Stimulated activated CD8-positive, alpha-beta memory T cell treated with anti-CD3 and anti-CD28 coated beads, Interleukin-12 subunit alpha, Interleukin-12 subunit beta, amount 100 ng/mL, for 24 hours (primary cell): ENCODE results near the gene BUB1B.

Experiments
- DNase-seq: peaks from one replicate; pipeline ENCODE4 v3.0.0-alpha.2; 2020; ENCODE audit errors: extremely low read depth

Gene BUB1B

DNA sequence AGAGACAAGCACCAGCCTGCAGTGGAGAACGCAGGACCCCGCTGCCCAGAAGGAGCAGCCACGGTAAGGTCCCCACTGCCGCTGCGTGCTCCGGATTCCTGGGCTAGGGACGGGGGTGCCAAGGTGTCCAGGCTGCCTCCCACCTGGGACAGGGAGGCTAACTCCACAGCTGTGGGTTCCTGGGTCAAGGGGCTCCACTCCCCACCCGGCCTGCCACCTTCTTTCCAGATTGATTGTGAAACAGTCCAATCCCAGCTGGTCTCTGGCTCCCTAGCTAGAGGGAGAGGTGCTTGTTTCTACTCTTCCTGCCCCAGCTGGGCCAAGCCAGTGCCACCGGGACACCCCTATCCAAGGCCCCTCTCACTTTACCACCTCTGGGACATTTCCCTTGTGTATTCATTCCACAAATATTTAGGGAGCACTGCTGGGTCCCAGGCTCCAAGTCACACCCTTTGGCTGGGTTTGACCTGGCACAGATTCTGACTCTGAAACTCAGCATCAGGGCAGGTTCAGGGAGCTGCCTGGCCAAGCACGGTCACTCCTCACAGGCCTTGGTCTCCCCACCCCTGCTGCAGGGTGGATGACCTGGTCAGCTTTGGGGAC, 79.9 kb downstream of the BUB1B start:
- DNase-seq, result no peak

DNA sequence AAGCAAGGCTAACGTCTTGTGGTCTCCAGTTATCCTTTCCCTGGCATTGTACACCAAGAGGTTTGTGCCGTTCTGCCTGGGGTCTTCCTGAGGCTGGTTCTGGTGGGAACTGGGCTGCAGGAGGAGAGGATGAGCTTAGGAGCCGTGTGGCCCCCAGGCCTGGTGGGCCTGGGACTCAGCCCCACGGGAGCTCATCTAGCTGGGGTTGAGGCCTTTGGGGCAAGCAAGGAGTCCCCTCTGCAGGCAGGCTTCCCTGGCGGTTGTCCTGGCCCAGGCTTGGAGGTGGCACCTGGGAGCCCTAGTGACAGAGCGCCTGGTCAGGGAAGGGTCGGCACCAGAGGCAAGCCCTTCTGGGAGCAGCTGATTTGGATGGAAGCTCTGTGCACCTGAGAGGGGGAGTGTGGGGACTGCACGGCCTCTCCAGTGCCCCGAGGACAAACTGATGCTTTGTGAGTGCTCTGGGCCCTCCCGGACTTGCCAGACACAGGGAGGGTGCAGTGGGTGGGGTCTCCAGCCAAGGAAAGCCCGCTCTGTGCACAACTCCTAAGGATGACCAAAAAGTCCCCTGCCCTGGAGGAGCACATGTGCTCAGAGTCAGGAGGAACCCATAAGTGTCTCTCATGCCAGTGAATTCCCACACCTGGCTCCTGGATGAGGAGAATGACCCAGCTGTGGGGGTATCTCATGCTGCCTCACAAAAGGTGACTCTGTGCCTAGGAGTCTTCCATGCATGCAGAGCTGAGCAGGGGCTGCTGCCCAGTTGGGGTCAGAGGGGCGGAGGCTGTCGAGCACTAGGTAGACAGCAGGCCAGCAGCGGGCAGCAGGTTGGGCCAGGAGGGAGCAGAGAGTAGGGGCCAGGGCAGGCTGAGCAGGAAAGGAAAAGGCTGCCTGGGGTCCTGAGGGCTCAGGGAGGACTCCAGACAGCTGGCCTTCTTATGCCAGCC, 80.7 kb downstream of the BUB1B start:
- DNase-seq, result no peak

DNA sequence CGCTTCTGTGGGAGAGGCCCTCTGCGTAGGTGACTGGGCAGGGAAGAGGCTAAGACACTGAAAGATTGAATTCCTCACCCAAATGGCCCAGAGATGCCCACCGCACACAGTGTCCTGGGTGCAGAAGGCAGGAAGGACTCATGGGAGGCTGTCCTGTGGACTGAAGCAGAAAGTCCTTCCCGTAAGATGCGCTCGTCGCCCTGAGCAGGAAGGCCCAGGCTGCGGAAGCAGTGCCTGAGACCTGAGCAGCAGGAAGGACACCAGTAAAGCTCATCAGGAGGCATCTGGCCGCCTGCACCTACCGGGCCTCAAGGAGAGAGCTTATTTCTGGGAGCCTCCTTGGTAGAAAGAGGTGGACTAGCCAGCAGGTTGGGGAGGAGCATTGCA, 81.3 kb downstream of the BUB1B start:
- DNase-seq, result no peak

DNA sequence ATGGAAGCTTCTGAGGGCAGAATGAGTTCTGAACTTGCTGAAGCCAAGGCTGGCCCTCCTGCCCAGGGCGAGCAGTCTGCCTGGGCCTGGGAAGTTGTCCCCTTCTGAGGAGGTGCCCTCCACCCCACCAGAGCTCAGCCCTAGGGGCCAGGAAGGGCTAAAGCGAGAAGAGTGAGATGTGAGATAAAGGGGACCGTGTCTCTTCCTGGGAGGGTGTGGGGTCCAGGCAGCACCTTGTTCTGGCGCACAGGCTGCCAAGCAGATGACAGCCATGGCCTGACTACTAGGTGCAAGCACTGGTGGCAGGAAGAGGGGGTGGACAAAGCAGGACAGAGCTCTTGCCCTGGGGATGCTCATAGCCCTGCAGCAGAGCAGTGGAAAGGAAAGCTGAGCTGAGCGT, 81.7 kb downstream of the BUB1B start:
- no peak for DNase-seq

DNA sequence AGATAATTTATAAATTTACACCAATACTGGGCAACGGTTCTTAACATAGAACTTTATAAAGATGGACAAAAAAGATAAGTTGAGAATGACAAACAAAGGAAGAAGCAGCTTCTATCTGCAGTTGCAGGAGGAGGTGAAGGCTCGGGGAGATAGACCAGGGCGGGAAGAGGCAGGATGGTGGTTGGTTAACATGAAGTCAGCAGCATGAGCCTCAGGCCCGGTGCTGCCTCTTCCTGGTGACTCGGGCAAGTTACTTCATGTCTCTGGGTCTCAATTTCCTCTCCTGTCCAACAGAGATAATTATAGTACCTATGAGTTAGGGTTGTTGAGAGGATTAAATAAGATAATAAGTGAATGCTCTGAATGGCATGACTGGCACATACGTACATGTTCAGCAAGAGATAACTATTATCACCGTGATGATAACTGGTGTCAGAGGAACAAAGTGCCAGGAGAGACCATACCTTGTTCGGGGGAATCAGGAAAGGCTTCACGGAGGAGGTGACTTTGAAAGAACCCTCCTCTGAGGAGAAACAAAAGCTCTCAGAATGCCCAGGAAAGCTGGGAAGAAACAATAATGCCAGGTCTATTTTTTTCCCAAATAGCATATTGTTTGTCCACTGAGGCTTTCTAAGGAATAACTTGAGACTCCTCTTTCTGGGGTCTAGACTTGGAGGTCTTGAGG, 82.4 kb downstream of the BUB1B start:
- DNase-seq, result no peak

DNA sequence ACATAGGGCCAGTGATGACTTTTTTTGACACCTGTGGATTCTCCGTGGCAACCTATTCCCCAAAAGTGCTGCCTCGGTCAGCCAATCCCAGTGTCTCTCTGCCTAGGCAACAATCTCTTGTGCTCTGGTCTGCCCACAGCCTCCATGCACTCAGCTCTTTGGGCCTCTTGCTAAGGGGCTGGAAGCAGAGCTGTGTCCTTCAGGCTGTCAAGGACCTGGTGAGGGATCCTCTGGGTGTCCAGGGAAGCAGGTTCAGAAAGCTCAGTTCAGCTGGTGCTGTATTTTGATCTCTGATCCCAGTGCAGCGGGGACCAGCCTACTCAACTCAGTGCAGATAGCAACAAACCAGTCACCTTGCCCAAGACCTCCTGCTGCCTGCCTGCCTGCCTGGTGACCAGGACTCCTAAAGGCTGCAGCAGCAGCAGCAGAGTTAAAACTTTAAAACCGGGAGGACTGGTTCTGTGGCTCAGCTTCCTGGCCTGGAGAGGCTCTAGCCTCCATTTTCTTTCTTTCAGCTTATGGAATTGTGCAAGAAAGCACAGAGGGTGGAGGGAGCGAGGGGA, 84.2 kb downstream of the BUB1B start:
- DNase-seq, result no peak

DNA sequence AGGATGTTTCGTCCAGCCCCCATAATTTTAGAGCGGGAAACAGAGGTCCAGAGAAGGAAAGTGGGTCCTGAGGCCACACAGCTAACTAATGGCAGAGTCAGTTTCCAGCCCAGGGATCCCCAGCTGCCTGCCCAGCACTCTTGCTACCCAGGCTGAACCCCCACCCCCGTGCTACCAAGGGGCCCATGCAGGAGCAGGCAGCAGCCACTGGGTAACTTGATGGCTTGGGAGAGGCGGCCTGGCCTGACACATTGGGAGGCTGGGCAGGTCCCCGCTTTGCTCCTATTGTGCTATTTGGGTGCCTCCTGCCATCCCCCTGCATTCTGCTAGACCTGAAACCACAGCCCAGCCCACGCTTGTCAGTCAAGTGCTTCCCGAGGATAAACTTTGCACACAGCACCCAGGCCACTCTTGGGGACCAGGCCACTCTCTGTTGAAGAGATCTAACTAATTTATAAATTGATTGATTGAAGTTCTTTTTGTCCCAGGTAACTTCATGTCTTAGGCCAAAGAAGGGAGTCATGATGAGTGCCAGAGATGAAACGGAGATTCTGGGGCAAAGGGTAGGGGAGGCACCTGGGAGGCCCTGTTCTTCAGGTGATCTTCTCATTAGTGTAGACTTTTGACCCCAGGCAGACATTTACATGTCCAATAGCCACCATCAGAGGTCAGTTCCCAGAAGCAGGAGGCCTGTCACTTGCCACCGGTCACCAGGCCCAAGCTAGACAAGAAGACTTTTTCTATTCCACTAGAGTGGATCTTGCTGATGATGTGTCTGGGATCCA, 85.0 kb downstream of the BUB1B start:
- DNase-seq, result no peak

DNA sequence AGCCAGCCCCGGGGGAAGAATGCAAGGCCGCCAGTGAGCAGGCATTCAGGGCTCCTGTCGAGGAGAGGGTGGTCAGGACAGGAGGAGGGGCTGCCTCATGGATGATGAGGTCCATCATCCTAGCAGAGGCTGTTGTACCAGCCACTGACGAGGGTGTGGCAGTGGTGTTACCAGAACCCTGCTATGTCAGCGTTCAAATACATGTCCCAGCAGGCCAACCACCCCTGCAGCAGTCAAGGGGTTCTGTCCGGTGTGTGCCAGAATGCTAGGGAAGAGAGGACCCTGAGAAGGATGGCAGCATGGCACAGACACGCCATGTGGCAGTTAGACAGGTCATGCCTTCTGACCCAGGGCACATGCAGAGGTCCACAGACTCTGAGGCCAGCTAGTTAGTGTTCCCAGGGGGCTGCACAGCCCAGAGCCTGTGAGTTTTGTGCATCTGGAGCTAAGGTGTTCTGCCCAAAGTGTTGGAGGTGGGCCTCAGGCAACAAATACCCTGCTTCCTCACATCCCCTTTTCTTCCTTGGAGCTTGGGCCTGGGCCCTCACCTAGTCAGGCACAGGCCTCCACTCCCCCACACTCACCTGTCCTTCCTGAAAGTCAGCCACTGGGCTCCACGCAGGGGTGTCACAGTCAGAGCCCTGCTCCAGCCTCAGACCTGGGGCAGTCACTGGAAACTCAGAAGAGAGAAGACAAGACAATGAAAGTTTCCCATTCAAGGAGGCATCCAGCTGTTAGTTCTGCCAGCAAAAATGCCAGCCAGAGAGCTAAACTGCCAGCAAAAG, 85.8 kb downstream of the BUB1B start:
- DNase-seq, result no peak

DNA sequence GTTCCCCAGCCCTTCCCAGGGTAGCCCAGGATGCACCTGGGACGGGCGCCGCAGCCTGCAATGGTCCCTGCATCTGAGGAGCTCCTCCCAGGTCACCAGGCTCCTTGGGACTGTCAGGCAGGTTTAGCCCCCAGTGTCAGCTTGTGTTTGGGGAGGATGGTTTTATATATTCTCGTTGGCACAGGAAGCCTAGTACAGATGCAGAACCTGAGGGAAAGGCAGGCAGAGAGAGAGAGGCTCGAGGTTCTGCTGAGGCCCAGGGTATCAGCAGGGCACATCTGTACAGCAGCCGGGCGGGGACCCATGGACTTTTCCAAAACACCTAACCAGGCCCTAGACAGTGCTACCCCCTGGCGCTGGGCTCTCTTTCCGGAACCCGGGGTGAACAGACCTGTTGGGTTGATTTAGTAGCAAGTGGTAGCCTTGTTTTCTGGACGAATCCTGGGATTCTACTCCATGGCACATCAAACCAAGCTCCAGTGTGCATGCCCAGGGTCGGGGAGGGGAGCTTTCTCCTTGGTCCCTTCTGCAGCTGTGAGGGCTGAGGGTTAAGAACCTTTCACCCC, 86.6 kb downstream of the BUB1B start:
- no peak for DNase-seq

DNA sequence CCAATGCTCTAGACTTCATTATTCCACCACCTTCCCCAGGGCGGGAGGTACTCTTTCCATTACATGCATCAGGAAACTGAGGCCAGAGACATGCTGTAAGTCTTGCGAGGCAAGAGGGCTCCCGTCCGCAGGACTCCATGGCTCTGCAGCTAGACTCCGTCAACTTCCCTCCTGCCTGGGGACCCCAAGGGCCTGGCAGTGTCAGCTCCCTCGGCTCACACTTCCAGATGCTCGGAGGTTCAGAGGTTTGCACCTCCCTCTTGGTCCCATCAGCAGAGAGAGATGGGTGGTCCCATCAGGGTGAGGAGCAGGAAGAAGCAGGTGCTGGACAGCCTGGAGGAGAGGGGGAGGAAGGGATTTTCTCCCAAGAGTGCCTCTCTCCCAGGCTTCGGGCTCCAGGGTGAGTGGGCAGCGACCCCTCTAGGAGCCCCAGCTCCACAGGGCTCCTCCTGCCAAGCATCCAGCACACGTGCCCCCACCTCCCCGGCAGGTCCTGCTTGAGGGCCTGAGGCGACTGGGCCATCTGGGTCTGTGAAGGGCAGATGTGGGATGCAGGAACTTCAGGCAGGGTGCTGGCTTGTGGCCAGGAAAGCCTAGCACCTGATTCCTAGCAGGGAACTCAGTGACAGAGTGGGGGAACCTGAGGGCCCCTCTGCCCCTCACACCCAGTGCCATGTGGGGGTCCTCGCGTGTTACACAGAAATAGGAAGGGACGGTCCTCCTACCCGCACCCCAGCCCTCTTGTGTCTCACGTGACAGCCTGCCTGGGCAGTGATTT, 87.3 kb downstream of the BUB1B start:
- DNase-seq, result no peak

DNA sequence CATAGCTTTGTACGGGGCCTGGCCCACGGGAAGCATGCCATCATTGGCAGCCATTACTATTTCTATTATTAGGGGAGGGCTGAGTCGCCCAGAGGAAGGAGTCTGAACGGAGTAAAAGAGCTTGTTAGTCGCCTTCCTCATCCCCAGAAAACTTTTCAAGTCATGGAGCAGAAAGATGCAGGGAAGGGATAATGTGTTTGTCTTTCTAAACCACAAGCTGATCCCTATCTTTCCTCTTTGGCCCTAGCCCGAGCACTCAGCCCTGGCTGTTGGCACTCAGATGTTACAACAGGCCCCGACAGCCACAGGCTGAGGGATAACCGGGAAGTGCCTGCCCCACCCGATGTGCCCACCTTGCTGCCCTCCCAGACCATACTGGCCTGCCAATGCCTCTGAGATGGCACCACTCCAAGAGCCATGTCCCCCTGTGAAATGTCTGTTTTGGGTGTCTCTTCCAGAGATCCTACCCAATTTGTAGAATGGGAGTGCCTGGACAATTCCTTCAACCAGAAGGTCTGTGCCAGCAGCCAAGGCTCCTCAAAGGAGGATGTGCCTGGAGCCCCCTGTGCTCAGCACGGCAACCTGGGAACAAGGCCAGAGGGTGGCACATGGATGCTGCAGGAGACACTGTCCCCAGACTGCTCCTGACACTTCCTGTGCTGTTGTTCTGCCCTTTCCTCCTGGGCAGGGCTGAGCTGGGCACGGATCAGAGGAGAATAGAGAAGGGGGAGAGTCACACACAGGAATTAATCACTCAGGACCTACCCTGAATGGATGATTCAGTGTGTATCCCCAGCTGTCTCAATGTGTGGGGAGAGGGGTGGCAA, 88.8 kb downstream of the BUB1B start:
- DNase-seq, result no peak

DNA sequence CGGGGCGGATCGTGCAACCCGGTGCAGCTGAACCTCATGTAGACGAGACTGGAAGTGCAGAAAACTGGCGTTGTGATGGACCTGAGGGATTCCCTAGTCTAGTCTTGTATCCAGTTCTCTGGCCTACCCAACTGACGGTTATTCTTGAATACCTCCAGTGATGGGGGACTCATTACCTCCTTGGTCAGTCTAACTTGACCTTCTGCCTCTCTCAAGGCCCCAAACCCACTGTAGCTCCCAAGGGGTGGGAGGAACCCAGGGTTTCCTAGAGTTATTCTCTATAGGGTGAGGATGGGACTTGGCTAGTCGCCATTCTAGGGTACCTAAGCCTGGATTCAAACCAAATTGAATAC, 89.4 kb downstream of the BUB1B start:
- DNase-seq, result no peak

DNA sequence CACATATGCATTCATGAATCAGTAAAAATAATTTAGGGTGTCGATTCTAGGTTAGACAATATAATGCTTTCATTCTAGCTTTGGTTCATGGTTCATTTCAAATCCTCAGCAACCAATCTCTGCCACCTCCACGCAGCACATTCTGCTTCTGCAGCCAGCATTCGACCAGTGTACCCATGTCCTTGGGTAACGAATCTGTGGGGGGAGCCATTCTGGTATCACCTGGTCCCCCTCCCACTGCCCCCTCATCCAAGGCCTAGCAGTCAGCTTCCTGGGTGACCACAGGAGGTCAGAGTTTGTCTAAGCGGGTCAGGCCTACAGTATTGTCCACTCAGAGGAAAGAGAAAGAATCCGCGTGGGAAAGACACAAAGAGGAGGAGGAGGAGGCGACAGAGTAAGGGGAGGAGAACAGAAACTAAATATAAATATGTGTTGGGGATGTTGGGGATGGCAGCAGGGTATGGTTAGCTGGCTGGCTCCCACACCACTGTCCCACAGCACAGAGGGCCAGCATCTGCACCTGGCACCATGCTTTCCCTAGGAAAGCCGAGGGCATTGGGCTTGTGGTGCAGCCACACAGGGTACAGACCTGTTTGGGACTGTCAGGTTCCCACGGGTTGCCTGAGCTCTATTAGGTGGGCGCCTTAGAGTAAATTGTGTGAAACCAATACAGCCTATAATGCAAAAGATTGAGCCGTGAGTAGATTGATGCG, 90.1 kb downstream of the BUB1B start:
- no peak for DNase-seq

DNA sequence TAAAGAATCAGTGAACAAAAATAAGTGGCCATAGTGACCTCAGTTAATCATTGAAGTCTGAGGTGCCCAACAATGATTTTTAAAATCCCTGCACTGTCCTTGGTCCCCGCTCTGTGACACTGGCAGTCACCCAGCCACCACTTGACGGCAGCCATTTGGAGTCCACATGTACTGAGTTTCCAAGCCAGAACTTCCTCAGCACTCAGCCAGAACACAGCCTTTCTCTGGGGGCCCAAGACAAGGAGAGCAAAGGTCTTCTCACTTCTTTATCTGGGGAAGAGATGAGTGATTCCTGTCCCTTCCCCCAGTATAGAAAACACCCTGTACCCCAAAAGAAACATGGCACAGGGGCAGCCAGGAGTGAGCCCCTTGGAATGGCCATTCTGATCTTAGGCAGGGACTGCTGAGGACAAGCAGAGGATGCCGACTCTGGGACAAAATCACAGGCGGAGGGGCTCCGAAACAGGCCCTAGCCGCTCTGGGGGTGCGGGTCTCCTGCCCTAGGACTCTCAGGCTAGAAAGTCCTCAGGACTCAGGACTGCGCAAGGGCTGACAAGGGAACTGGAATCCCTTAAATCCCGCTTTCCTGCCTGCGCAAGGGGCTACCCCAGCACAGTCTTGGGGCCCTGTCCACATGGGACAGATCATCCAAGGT, 90.7 kb downstream of the BUB1B start:
- DNase-seq, result no peak

DNA sequence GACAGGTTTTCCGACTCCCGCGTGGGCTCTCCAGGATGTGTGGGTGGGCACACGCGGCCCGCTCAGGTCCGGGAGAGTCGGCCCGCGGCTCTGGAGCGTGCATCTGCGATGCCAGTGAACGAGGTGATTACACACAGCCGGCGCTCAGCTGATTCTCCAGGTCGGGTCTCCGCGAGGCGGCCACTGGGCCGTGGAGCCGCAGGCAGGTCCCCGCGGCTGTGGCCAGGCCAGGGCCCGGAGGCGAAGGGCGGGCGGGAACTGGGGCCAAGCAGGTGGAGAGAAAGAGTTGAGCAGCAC, 91.2 kb downstream of the BUB1B start:
- no peak for DNase-seq

DNA sequence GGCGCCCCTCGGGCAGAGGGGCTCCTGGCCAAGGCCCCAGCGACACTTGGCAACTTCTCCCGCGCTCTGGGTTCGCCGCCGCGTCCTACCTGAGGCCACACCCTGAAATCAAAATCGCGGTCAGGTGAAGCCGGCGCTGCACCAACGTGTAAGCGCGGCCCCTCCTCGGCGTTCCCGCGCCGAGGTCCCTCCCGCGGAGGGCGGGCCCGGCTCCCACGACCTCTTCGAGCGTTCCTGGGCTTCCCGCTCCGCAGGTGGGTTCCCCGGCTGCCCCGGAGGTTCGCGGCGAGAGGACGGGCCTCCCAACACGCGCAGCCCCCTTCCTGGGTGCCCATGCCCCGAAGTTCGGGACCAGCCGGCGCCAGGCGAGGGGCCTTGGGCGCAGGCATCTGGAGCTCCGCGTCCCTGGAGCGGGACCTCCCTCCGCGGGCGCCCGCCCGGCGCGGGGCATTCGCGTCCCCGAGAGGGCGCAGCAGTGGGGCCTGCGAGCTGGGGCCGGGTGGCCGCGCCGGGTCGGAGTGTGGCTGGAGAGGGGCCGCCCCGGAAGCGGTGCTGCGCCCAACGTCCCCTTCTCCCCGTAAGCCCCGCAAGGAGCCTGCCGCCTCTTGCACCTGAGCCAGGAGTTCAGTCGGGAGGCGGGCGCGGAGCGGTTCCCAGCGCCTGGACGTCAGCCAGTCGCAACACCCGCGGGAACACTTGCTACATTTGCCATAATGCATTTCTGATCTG, 91.7 kb downstream of the BUB1B start:
- no peak for DNase-seq

DNA sequence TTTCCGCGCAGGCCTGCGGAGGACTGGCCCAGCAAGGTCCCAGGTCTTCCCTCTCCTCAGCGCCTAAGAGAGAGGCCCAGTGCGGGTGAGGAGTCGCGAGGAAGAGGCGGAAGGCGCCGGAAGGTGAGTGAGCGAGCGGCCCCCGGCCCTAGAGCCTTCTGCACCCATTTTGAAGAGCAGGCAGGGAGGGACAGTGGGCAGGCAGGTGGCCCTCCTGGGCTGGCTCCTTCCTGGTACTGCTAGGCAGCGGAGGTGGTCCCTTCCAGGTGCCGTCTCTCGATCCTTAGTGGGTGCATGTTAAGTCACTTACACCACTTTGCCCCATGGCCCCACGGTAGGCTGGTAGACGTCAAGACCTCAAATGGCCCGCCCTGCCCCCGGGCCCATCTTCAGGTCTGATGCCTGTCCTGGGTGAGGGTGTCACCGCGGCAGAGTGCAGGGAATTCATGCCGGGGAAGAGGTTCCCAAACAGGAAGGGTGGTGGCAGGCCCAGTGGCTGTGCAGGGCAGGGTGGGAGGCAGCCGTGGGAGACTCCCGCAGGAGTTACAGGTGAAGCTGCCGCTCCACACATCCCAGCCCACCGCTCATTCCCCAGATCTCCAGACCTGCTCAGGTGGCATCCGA, 92.4 kb downstream of the BUB1B start:
- no peak for DNase-seq
